Fibroblast of lung (primary cell): ENCODE data around the gene TCP10L. TPM values are rescaled to one million over a fixed set of nuclear protein-coding genes. Genes with fewer than 3 reads are reported as not detected.

Source experiments
- DNase-seq, 2 donors: peaks; one replicate each; pipeline versions ENCODE4 v3.0.0 to v3.0.0-alpha.2; 2010; ENCODE audit warnings: low read depth in 2 of 2
- H2AFZ ChIP-seq: 2 replicates; pipeline ENCODE4 v1.5.1; 2012; ENCODE audit warnings: low read length, control low read depth, inconsistent platforms
- H3K27ac ChIP-seq: 2 replicates; pipeline ENCODE4 v1.5.1; 2011; ENCODE audit warnings: low read length, control low read depth; ENCODE audit not compliant: insufficient read depth
- H3K27me3 ChIP-seq: 2 replicates; pipeline ENCODE4 v1.5.1; 2011; ENCODE audit warnings: mild to moderate bottlenecking, low read length; ENCODE audit not compliant: control insufficient read depth, insufficient read depth
- H3K36me3 ChIP-seq: 2 replicates; pipeline ENCODE4 v1.5.1; 2011; ENCODE audit warnings: low read length; ENCODE audit not compliant: control insufficient read depth, insufficient read depth
- H3K4me1 ChIP-seq: 2 replicates; pipeline ENCODE4 v1.5.1; 2011; ENCODE audit warnings: low read length; ENCODE audit not compliant: control insufficient read depth, insufficient read depth; ENCODE audit errors: extremely low read depth
- H3K4me2 ChIP-seq: 2 replicates; pipeline ENCODE4 v1.5.1; 2011; ENCODE audit warnings: low read length, control low read depth; ENCODE audit not compliant: insufficient read depth; ENCODE audit errors: extremely low read depth
- H3K4me3 ChIP-seq, 4 experiments: fragments of 200-600 bp in 1 of 4; sonication (generic) in 1 of 4; replicated peaks in 1 of 4; 2 replicates each; pipeline ENCODE4 v1.5.1; 2011 to 2016; ENCODE audit warnings: low read length in 4 of 4, low read depth in 3 of 4, mild to moderate bottlenecking in 3 of 4, control low read depth in 2 of 4, inconsistent platforms in 1 of 4, mixed read lengths in 1 of 4; ENCODE audit not compliant: insufficient read depth in 1 of 4; ENCODE audit errors: control extremely low read depth in 1 of 4
- H3K79me2 ChIP-seq: 2 replicates; pipeline ENCODE4 v1.5.1; 2012; ENCODE audit warnings: mild to moderate bottlenecking, low read length, inconsistent platforms; ENCODE audit not compliant: control insufficient read depth, insufficient read depth
- H3K9ac ChIP-seq: 2 replicates; pipeline ENCODE4 v1.5.1; 2011; ENCODE audit warnings: mild to moderate bottlenecking, low read length, control low read depth; ENCODE audit not compliant: insufficient read depth
- H3K9me3 ChIP-seq: 2 replicates; pipeline ENCODE4 v1.5.1; 2012; ENCODE audit warnings: low read depth, low read length; ENCODE audit not compliant: control insufficient read depth, insufficient read depth
- H4K20me1 ChIP-seq: 2 replicates; pipeline ENCODE4 v1.5.1; 2011; ENCODE audit warnings: low read length; ENCODE audit not compliant: control insufficient read depth, insufficient read depth; ENCODE audit errors: extremely low read depth
- EZH2 ChIP-seq: IDR thresholded peaks from 2 replicates; pipeline ENCODE4 v1.5.1; 2012; ENCODE audit warnings: low read length, control low read depth, mild to moderate bottlenecking; ENCODE audit errors: missing control alignments
- polyA plus RNA-seq, 2 donors: library from polyadenylated mRNA; depleted of rRNA in 1 of 2; stranded (reverse) in 1 of 2; unstranded in 1 of 2; fragments of >200 nt; gene quantifications; 2 replicates each; pipeline ENCODE4 v1.2.1, GENCODE V29; 2011 to 2012; ENCODE audit warnings: missing spikeins in 1 of 2
- total RNA-seq: library from RNA; depleted of rRNA; stranded (reverse); fragments of >200 nt; gene quantifications from 2 replicates; pipeline ENCODE4 v1.2.1, GENCODE V29; 2014
- TF ChIP-seq, protein P1 (sequence below), 2 donors: IDR thresholded peaks in 1 of 2; conservative IDR thresholded peaks in 1 of 2; 1 replicate in 1 of 2; 2 replicates in 1 of 2; pipeline ENCODE4 v1.5.1; 2011 to 2012; ENCODE audit warnings: low read length in 2 of 2, control low read depth in 1 of 2, inconsistent platforms in 1 of 2, low read depth in 1 of 2, mild to moderate bottlenecking in 1 of 2

The TCP10L gene
- total and polyA plus RNA-seq, 2 donors (not counting 1 experiment from before 2014, with no cell fraction given) = 0.24 to 0.83 TPM

DNA sequence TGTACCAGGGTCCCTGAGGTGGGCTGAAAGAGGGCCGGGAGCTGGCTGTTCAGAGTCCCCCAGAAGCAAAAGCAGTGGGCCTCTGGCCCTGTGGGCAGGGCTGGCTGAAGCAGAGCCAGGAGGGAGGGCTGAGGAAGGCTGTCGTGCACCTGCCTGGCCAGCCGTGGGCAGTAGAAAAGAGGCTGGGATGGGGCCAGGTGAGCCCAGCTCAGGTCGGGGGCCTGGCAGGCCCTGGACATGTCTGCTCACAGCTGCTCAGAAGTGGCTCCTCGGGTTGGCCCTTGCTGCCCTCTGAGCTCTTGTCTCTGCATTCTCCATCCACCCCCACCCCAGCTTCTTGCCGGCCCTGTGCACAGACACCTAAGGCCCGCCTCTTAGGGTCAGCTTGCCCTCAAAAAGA lies 60.0 kb downstream of the TCP10L start:
- Histone ChIP-seq H2AFZ (no peak overlapping the region), H3K79me2 (no peaks in the 10 kb centered on the region), H3K9ac (no peak overlapping the region), H3K27ac (no peak overlapping the region), H3K4me1 (peaks cover 9% of the 10 kb centered on the region), H3K4me2 (no peak overlapping the region), H3K27me3 (no peaks in the 10 kb centered on the region), H3K36me3 (no peaks in the 10 kb centered on the region), H3K4me3 (no peak overlapping the region), H4K20me1 (no peaks in the 10 kb centered on the region), H3K9me3 (no peaks in the 10 kb centered on the region)
- DNase-seq = no peak
- no peak for TF ChIP-seq EZH2
- TF ChIP-seq, protein P1, sequence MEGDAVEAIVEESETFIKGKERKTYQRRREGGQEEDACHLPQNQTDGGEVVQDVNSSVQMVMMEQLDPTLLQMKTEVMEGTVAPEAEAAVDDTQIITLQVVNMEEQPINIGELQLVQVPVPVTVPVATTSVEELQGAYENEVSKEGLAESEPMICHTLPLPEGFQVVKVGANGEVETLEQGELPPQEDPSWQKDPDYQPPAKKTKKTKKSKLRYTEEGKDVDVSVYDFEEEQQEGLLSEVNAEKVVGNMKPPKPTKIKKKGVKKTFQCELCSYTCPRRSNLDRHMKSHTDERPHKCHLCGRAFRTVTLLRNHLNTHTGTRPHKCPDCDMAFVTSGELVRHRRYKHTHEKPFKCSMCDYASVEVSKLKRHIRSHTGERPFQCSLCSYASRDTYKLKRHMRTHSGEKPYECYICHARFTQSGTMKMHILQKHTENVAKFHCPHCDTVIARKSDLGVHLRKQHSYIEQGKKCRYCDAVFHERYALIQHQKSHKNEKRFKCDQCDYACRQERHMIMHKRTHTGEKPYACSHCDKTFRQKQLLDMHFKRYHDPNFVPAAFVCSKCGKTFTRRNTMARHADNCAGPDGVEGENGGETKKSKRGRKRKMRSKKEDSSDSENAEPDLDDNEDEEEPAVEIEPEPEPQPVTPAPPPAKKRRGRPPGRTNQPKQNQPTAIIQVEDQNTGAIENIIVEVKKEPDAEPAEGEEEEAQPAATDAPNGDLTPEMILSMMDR (conservative IDR thresholded peaks at IDR 0.05 in 1 of 2, IDR thresholded peaks at IDR 0.05 in 1 of 2; ENCODE audit: low read depth in 1 of 2, low read length in 2 of 2) = no peak

DNA sequence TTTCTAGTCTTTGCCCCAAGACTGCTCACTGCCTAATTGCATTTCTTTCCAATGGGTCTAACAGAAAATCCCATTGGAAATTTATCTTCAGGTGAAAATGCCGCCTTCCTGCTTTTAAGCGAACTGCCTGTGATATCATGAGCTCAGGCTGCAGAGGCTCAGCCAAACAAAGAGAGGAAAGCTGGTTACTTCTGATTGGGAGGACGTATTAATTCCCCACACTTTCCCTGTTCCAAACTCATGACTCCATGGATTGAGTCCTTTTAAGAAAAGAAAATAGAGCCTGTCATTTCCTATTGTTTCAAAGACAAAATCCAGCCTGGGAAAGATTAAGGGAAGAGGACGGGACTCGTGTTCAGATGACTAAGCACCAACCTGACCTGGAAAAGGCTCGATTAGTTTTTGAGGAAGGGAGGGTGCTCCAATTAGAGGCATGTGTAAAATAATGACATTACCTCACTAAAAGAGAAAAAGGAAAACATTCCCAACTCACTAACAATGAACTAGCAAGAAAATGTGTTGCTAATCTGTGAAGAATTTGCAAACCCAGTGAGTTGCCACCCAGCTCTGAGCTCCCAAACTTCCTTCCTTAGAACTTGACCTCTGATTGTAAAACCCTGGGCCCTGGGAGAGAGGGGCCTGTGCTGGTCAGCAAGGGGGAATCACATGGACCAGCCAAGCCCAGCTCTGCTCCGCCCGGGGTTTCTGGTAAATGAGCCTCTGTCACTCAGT lies 61.2 kb downstream of the TCP10L start:
- H2AFZ ChIP-seq = no peak overlapping the region
- H3K9ac ChIP-seq = no peak overlapping the region

More for the DNA sequence above, 61.2 kb downstream of the TCP10L start:
- peaks cover 9% of the 10 kb centered on the region for H3K4me1 ChIP-seq
- peak; percentile 81 to 94 for DNase-seq
- H3K79me2 ChIP-seq = no peaks in the 10 kb centered on the region
- TF ChIP-seq, protein P1 (conservative IDR thresholded peaks at IDR 0.05 in 1 of 2, IDR thresholded peaks at IDR 0.05 in 1 of 2; ENCODE audit: low read depth in 1 of 2, low read length in 2 of 2) = no peak
- no peak for TF ChIP-seq EZH2
- H3K4me3 ChIP-seq = no peak overlapping the region
- H3K36me3 ChIP-seq = no peaks in the 10 kb centered on the region
- no peak overlapping the region for H3K27ac ChIP-seq
- H3K9me3 ChIP-seq = no peaks in the 10 kb centered on the region
- H4K20me1 ChIP-seq = no peaks in the 10 kb centered on the region
- H3K4me2 ChIP-seq = no peak overlapping the region
- no peaks in the 10 kb centered on the region for H3K27me3 ChIP-seq

Other genes with a start within 250 kb of the TCP10L start
- 15.7 and 17.7 TPM in 2 replicates for gene URB1, start 192.5 kb downstream of the TCP10L start, total RNA-seq
- 4.3 and 7.3 TPM in 2 replicates for gene URB1, start 192.5 kb downstream of the TCP10L start, polyA plus RNA-seq
- 4.4 and 4.6 TPM in 2 replicates for gene EVA1C, start 172.8 kb downstream of the TCP10L start, total RNA-seq
- gene EVA1C, start 172.8 kb downstream of the TCP10L start, polyA plus RNA-seq = 2.4 and 5.7 TPM in 2 replicates
- 18.2 and 18.7 TPM in 2 replicates for gene CFAP298, start 26.9 kb upstream of the TCP10L start, total RNA-seq
- gene CFAP298, start 26.9 kb upstream of the TCP10L start, polyA plus RNA-seq = 20.9 and 26.6 TPM in 2 replicates
- gene SYNJ1, start 142.5 kb upstream of the TCP10L start, total RNA-seq = 4.6 and 6.1 TPM in 2 replicates
- 8.1 and 10.4 TPM in 2 replicates for gene SYNJ1, start 142.5 kb upstream of the TCP10L start, polyA plus RNA-seq
- gene PAXBP1, start 186.2 kb upstream of the TCP10L start, total RNA-seq = 21.6 and 22.3 TPM in 2 replicates
- gene PAXBP1, start 186.2 kb upstream of the TCP10L start, polyA plus RNA-seq = 11.6 and 12.2 TPM in 2 replicates